Heart left ventricle (tissue), 16 donors: Measurements from ENCODE around the gene RAB17. TPM values are rescaled to one million over a fixed set of nuclear protein-coding genes. Genes with fewer than 3 reads are reported as not detected.

ENCODE experiments used
- ATAC-seq, 4 donors: fragments of 200-7000 bp; cut with Tn5 transposase; one replicate each; pipeline ENCODE4 v1.9.1; 2020 to 2022; ENCODE audit warnings: moderate library complexity in 4 of 4, mild to moderate bottlenecking in 3 of 4, moderate number of reproducible peaks in 1 of 4
- DNase-seq, 5 donors: peaks; one replicate each; pipeline ENCODE4 v3.0.0-alpha.2; 2020
- H3K27ac ChIP-seq, 12 donors: fragments of 200-600 bp; sonication (generic) in 4 of 12; one replicate each; pipeline versions ENCODE4 v1.5.0 to v1.8.0; 2016 to 2022; ENCODE audit warnings: mild to moderate bottlenecking in 2 of 12
- H3K27me3 ChIP-seq, 9 donors: fragments of 200-600 bp; sonication (generic) in 2 of 9; one replicate each; pipeline versions ENCODE4 v1.5.1 to v1.8.0; 2016 to 2022; ENCODE audit warnings: mild to moderate bottlenecking in 3 of 9
- H3K36me3 ChIP-seq, 9 donors: fragments of 200-600 bp; sonication (generic) in 2 of 9; one replicate each; pipeline versions ENCODE4 v1.5.0 to v1.8.0; 2018 to 2022; ENCODE audit warnings: mild to moderate bottlenecking in 2 of 9
- H3K4me1 ChIP-seq, 12 donors: fragments of 200-600 bp; sonication (generic) in 4 of 12; one replicate each; pipeline versions ENCODE4 v1.5.0 to v1.8.0; 2016 to 2022; ENCODE audit warnings: mild to moderate bottlenecking in 3 of 12
- H3K4me3 ChIP-seq, 12 donors: fragments of 200-600 bp; sonication (generic) in 4 of 12; one replicate each; pipeline versions ENCODE4 v1.5.0 to v1.8.0; 2017 to 2022; ENCODE audit warnings: mild to moderate bottlenecking in 9 of 12, moderate library complexity in 4 of 12
- H3K9me3 ChIP-seq, 12 donors: fragments of 200-600 bp; sonication (generic) in 4 of 12; one replicate each; pipeline versions ENCODE4 v1.5.0 to v1.8.0; 2016 to 2022; ENCODE audit warnings: mild to moderate bottlenecking in 1 of 12
- POLR2A ChIP-seq, 2 donors: fragments of 450-650 bp; IDR thresholded peaks; one replicate each; pipeline ENCODE4 v1.6.1; 2017; ENCODE audit warnings: antibody characterized with exemption in 2 of 2, mild to moderate bottlenecking in 2 of 2, moderate library complexity in 2 of 2
- WGBS, 4 donors: extraction: QIAGEN DNeasy Blood & Tissue Kit in 2 of 4; methylation state at CpG; one replicate each; pipeline versions ENCODE4 v1.1.5 to v1.1.7; 2013 to 2018; 5-methylcytosine and 5-hydroxymethylcytosine counted together
- intact Hi-C, 10 donors: fragments of 100-400 bp; cut with DNase I; formaldehyde crosslinking; loops; one replicate each; pipeline versions ENCODE4 v1.11.1 to v1.14.2; 2022
- polyA plus RNA-seq, 2 donors: library from polyadenylated mRNA; stranded (reverse); fragments of 200-250 nt; gene quantifications; one replicate each; pipeline ENCODE4 v1.2.3, GENCODE V29; 2013
- total RNA-seq, 9 donors: library from RNA; depleted of rRNA in 2 of 9; stranded (reverse); fragments of >200 nt in 2 of 9; fragmentation: NEBNext Ultra II Directional in 3 of 9; extraction: Animal tissue kit (Norgen Biotek cat#: 25700) in 3 of 9; gene quantifications; one replicate each; pipeline versions ENCODE4 v1.1.0 to v1.2.4, GENCODE V29; 2016 to 2023
- TF ChIP-seq, protein P1 (sequence below), 12 donors: fragments of 200-600 bp; sonication (generic) in 4 of 12; IDR thresholded peaks; one replicate each; pipeline versions ENCODE4 v1.5.0 to v1.8.0; 2018 to 2022; ENCODE audit warnings: antibody characterized with exemption in 12 of 12, mild to moderate bottlenecking in 5 of 12
- donor health status: ischemic (EF 13 %, LVEDD 7.1; RV severe dilation, severe dysfunction).
- donor health status: healthy with polysubstance abuse.
- donor health status: DM: no; HTN: yes; CAD: no.
- donor health status: DM: no; HTN: no; CAD: no.
- donor health status: ischemic (EF 25% LVEDD 6.9; RV normal size, moderate dysfunction).
- donor health status: ischemic (EF 25% LVEDD 5.7; RV mildly dilated, moderate dysfunction).
- donor health status: healthy.
- donor health status: DM: yes; HTN: yes; CAD: no.
- donor health status: ischemic (EF 35%, LVEDD 5.7; RV mildly dilated, moderate dysfunction).
- donor health status: nonischemic (EF 11% LVEDD 7.7; RV severe dilation, severe dysfunction).
- donor health status: DM: yes; HTN: yes; CAD: no.
- donor health status: PGD.
- donor health status: ischemic (EF 29% LVEDD 5.4; RV normal size, mild dysfunction).
- donor health status: nonischemic (EF 23%, LVEDD 6.1; RV moderate dilation, normal function).

The RAB17 gene
- total and polyA plus RNA-seq, 11 donors, result 1.1 to 7.3 (median 3.7) TPM

DNA sequence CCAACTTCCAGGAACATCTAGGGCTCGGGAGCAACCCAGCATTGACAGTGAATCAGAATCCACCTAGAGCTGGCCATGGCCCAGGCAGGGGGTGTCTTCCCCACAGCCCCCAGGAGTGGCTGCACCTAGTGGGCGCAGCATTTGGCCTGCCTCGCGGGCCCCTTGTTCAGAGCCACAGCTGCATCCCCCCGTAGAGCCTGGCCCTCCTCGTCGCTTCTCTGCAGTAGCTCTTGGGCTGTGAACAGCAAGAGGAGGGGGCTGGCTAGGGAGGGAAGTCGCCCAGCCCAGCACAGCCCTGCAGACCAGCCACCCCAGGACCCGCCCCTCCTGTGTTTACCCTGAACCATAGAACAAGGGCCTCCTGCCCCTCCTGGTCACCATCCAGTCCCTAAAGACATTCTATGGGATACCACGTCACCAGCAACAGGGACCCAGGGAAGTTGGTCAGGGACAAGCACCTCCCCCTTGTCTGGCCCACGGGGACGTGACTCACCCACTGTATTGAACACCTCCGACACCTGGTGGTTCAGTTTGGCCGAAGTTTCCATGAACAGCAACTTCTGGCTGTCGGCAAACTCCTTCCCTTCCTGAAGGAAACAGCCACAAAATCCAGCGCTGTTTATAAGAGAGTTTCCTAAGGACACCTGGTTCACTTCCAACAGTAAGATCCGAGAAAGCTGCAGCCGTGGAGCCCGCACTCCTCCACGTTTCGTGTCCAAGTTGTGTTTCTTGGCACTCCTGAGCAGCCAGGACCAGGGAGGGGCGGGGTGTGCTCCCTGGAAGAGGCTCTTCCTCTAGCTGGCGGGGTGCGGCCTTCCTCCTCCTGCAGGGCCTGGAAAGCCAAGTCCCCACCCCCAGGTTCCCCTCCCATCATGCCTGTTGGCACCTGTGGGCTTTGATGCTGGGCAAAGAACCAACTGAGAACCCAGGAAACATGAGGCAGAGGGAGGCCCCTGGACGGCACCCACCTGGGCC is 15.4 kb downstream of the RAB17 start:
- 62 to 71% (median 67%) methylated on average over 17 to 25 of the region's 25 CpGs for WGBS, 4 donors
- Histone ChIP-seq H3K27ac (peak overlapping the region in 4 of 12 donors; percentile 2 to 29 (median 20)), H3K36me3 (no peaks in the 10 kb centered on the region), H3K27me3 (no peaks in the 10 kb centered on the region), H3K4me1 (peaks cover 0 to 35% (median 15%) of the 10 kb centered on the region in 12 donors), H3K9me3 (no peaks in the 10 kb centered on the region), H3K4me3 (no peak overlapping the region)
- TF ChIP-seq POLR2A (IDR thresholded peaks at IDR 0.05), result no peak
- TF ChIP-seq, protein P1, sequence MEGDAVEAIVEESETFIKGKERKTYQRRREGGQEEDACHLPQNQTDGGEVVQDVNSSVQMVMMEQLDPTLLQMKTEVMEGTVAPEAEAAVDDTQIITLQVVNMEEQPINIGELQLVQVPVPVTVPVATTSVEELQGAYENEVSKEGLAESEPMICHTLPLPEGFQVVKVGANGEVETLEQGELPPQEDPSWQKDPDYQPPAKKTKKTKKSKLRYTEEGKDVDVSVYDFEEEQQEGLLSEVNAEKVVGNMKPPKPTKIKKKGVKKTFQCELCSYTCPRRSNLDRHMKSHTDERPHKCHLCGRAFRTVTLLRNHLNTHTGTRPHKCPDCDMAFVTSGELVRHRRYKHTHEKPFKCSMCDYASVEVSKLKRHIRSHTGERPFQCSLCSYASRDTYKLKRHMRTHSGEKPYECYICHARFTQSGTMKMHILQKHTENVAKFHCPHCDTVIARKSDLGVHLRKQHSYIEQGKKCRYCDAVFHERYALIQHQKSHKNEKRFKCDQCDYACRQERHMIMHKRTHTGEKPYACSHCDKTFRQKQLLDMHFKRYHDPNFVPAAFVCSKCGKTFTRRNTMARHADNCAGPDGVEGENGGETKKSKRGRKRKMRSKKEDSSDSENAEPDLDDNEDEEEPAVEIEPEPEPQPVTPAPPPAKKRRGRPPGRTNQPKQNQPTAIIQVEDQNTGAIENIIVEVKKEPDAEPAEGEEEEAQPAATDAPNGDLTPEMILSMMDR (IDR thresholded peaks at IDR 0.05), result no peak
- intact Hi-C loops, result loop anchor here in 8 of 10 donors (5.0 to 10.0 kb wide), 7 partner anchors 150 to 483 kb away; no protein-coding TSS in a partner anchor
- DNase-seq, result peak in 1 of 5 donors; percentile 61
- ATAC-seq, result peak in 2 of 4 donors; percentile 16 to 58

- intact Hi-C loops, result loop anchor here in 8 of 10 donors (5.0 to 10.0 kb wide), 7 partner anchors 150 to 482 kb away; no protein-coding TSS in a partner anchor
- 79 to 91% (median 87%) methylated on average over 8 to 9 of the region's 9 CpGs for WGBS, 4 donors
- TF ChIP-seq POLR2A (IDR thresholded peaks at IDR 0.05), result no peak
- TF ChIP-seq, protein P1 (IDR thresholded peaks at IDR 0.05), result no peak
Observed at GRCh38 chr2:237574467-237574866, 16.1 kb downstream of the RAB17 start.

DNA sequence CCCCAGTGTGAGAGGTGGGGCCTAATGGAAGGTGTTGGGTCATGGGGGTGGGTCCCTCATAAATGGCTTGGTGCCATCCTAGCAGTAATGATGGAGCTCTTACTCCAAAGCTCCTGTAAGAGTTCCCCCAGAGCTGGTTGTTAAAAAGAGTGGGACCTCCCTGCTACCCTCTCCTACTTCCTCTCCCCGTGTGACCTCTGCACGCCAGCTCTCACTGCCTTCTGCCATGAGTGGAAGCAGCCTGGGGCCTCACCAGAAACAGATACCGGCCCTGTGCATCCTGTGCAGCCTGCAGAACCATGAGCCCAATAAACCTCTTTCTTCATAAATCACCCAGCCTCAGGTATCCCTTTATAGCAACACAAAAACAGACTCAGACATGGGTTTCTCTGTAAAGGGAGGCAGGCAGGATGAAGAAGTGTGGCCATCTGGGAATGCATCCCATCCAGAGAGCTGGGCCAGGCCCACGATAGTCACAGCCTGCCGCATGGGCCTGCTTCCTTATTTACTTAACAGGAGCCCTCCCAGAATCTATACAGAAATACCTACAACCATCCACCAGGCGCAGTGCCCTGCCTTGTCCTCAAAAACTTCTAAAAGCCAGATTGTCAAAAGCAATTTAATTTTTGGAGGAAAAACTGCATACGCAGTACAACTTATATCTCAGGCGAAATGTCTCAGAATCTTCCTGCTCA is 16.7 kb downstream of the RAB17 start:
- no peak overlapping the region for H3K4me3 ChIP-seq
- H3K27me3 ChIP-seq, result no peaks in the 10 kb centered on the region
- H3K4me1 ChIP-seq, result peaks cover 0 to 29% (median 12%) of the 10 kb centered on the region in 12 donors
- intact Hi-C loops, result loop anchor here in 9 of 10 donors (2.0 to 10.0 kb wide), 12 partner anchors 61 to 482 kb away; no protein-coding TSS in a partner anchor
- no peak overlapping the region for H3K27ac ChIP-seq
- TF ChIP-seq, protein P1 (IDR thresholded peaks at IDR 0.05), result no peak
- no peak for TF ChIP-seq POLR2A (IDR thresholded peaks at IDR 0.05)
- H3K36me3 ChIP-seq, result no peaks in the 10 kb centered on the region
- H3K9me3 ChIP-seq, result no peaks in the 10 kb centered on the region
- WGBS, 4 donors, result 87 to 90% (median 88%) methylated on average over 8 of the region's 8 CpGs
- ATAC-seq, result no peak
- no peak for DNase-seq

More at GRCh38 chr2:237574467-237574866, 16.1 kb downstream of the RAB17 start:
- H3K27me3 ChIP-seq, result no peaks in the 10 kb centered on the region
- H3K9me3 ChIP-seq, result no peaks in the 10 kb centered on the region
- ATAC-seq (no peak), DNase-seq (no peak)
- H3K4me1 ChIP-seq, result peaks cover 0 to 35% (median 14%) of the 10 kb centered on the region in 12 donors
- H3K27ac ChIP-seq, result peak overlapping the region in 3 of 12 donors; percentile 2 to 29 (median 11)
- no peak overlapping the region for H3K4me3 ChIP-seq
- H3K36me3 ChIP-seq, result no peaks in the 10 kb centered on the region
